HepG2 (cell line): ENCODE data around the gene ELAVL3. TPM values are rescaled to one million over a fixed set of nuclear protein-coding genes. Genes with fewer than 3 reads are reported as not detected.
A peak's percentile ranks its signal among the peaks of the same experiment; 100 is the strongest.

ENCODE experiments used
- CHCHD3 ChIP-seq: sonication (generic); formaldehyde crosslinking; IDR thresholded peaks from 2 replicates; pipeline ENCODE4 v1.8.0; 2022; ENCODE audit warnings: mild to moderate bottlenecking, missing genetic modification reagents, moderate library complexity
- ETV5 ChIP-seq: IDR thresholded peaks from 2 replicates; pipeline ENCODE4 v1.6.1; 2018; ENCODE audit warnings: missing biosample characterization, missing genetic modification reagents, inconsistent platforms, borderline replicate concordance
- KMT2B ChIP-seq: IDR thresholded peaks from 2 replicates; pipeline ENCODE4 v1.6.1; 2016; ENCODE audit warnings: missing genetic modification reagents, missing compliant biosample characterization
- NFE2L1 ChIP-seq: sonication (generic); formaldehyde crosslinking; IDR thresholded peaks from 2 replicates; pipeline ENCODE4 v1.4.0; 2020; ENCODE audit warnings: missing genetic modification reagents, mild to moderate bottlenecking, borderline replicate concordance
- NR1H2 ChIP-seq: sonication (generic); formaldehyde crosslinking; IDR thresholded peaks from 2 replicates; pipeline ENCODE4 v1.8.1; 2022; ENCODE audit warnings: low read depth, missing genetic modification reagents, borderline replicate concordance
- NR3C1 ChIP-seq: sonication (generic); formaldehyde crosslinking; IDR thresholded peaks from 2 replicates; pipeline ENCODE4 v1.4.0; 2020; ENCODE audit warnings: missing genetic modification reagents
- SALL2 ChIP-seq: sonication (generic); formaldehyde crosslinking; IDR thresholded peaks from 2 replicates; pipeline ENCODE4 v1.8.1; 2023; ENCODE audit warnings: mild to moderate bottlenecking, missing genetic modification reagents, inconsistent platforms
- ZKSCAN5 ChIP-seq: sonication (generic); formaldehyde crosslinking; IDR thresholded peaks from 2 replicates; pipeline ENCODE4 v1.5.1; 2020; ENCODE audit warnings: mild to moderate bottlenecking, missing genetic modification reagents
- ZNF790 ChIP-seq: sonication (generic); formaldehyde crosslinking; IDR thresholded peaks from 2 replicates; pipeline ENCODE4 v1.8.0; 2022; ENCODE audit warnings: missing genetic modification reagents, mild to moderate bottlenecking, borderline replicate concordance
- ZNF878 ChIP-seq: sonication (generic); formaldehyde crosslinking; IDR thresholded peaks from 2 replicates; pipeline ENCODE4 v1.8.1; 2023; ENCODE audit warnings: mild to moderate bottlenecking, missing genetic modification reagents, moderate library complexity
- ZSCAN30 ChIP-seq: sonication (generic); formaldehyde crosslinking; IDR thresholded peaks from 2 replicates; pipeline ENCODE4 v1.5.0; 2020; ENCODE audit warnings: mild to moderate bottlenecking, missing genetic modification reagents
- polyA plus RNA-seq, 8 experiments: library from polyadenylated mRNA; depleted of rRNA in 3 of 8; stranded (reverse) in 7 of 8; unstranded in 1 of 8; fragments of >200 nt; fragmentation: Illumina TruSeq in 4 of 8; extraction: Trizol in 4 of 8; gene quantifications; 2 replicates each; pipeline versions ENCODE4 v1.2.1 to v1.2.3, GENCODE V29; 2011 to 2016; ENCODE audit warnings: low read depth in 4 of 8, missing spikeins in 1 of 8, mixed read lengths in 1 of 8; ENCODE audit not compliant: insufficient read depth in 1 of 8
- total RNA-seq, 5 experiments: library from RNA; depleted of rRNA; stranded (reverse); fragments of >200 nt; fragmentation: Illumina TruSeq; extraction: Trizol; gene quantifications; 2 replicates each; pipeline ENCODE4 v1.2.3, GENCODE V29; 2016; ENCODE audit warnings: low read depth in 1 of 5
- TF ChIP-seq, protein P1 (sequence below): sonication (generic); formaldehyde crosslinking; IDR thresholded peaks from 2 replicates; pipeline ENCODE4 v1.4.0; 2020; ENCODE audit warnings: missing genetic modification reagents
- TF ChIP-seq, protein P2 (sequence below): sonication (generic); formaldehyde crosslinking; IDR thresholded peaks from 2 replicates; pipeline ENCODE4 v1.5.0; 2020; ENCODE audit warnings: missing genetic modification reagents, mild to moderate bottlenecking, borderline replicate concordance
- TF ChIP-seq, protein P3 (sequence below): IDR thresholded peaks from 2 replicates; pipeline ENCODE4 v1.6.1; 2016; ENCODE audit warnings: low read depth, missing genetic modification reagents, missing compliant biosample characterization
- TF ChIP-seq, protein P4 (sequence below): sonication (generic); formaldehyde crosslinking; IDR thresholded peaks from 2 replicates; pipeline ENCODE4 v1.4.0; 2020; ENCODE audit warnings: mild to moderate bottlenecking, missing genetic modification reagents, borderline replicate concordance

The ELAVL3 gene
- total and polyA plus RNA-seq, 2 of the 13 experiments (the other 11 are each of a cell fraction or from before 2014, with no cell fraction given) = 0.03 TPM; not detected in 1

DNA sequence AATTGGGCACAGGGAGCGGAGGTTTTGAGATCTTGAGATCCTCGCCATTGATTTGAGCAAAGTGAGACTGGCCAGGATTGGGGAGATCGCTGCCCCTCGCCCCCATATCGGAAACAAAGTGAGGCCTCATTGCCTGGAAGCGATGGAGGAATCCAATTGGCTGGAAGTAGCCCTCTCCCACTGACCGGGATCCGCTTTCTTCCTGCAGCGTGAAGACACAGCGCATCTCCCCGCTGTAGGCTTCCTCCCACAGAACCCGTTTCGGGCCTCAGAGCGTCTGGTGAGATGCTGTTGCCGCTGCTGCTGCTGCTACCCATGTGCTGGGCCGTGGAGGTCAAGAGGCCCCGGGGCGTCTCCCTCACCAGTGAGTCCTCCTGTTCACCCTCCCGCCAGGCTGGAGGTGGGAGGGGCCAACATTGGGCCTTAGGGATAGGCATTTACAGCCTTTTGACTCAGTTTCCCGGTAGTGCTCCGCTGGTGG is 45.0 kb downstream of the ELAVL3 start (continued):
- TF ChIP-seq, protein P1, sequence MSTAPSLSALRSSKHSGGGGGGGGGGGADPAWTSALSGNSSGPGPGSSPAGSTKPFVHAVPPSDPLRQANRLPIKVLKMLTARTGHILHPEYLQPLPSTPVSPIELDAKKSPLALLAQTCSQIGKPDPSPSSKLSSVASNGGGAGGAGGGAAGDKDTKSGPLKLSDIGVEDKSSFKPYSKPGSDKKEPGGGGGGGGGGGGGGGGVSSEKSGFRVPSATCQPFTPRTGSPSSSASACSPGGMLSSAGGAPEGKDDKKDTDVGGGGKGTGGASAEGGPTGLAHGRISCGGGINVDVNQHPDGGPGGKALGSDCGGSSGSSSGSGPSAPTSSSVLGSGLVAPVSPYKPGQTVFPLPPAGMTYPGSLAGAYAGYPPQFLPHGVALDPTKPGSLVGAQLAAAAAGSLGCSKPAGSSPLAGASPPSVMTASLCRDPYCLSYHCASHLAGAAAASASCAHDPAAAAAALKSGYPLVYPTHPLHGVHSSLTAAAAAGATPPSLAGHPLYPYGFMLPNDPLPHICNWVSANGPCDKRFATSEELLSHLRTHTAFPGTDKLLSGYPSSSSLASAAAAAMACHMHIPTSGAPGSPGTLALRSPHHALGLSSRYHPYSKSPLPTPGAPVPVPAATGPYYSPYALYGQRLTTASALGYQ = no peak
- TF ChIP-seq ETV5 (CRISPR knock-in tag) (no peak), NR3C1 (CRISPR knock-in tag) (no peak), ZSCAN30 (CRISPR knock-in tag) (no peak), ZNF790 (no peak), NR1H2 (CRISPR knock-in tag) (0 out of 2 replicates have a peak, but pooled peaks have one; percentile 5), SALL2 (peak; percentile 69; the same call in 1 of the 2 replicates), CHCHD3 (CRISPR knock-in tag) (no peak), ZKSCAN5 (CRISPR knock-in tag) (no peak), KMT2B (no peak), ZNF878 (CRISPR knock-in tag) (no peak), NFE2L1 (CRISPR knock-in tag) (no peak)
- TF ChIP-seq, protein P2, sequence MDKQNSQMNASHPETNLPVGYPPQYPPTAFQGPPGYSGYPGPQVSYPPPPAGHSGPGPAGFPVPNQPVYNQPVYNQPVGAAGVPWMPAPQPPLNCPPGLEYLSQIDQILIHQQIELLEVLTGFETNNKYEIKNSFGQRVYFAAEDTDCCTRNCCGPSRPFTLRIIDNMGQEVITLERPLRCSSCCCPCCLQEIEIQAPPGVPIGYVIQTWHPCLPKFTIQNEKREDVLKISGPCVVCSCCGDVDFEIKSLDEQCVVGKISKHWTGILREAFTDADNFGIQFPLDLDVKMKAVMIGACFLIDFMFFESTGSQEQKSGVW (CRISPR knock-in tag) = no peak
- TF ChIP-seq, protein P3, sequence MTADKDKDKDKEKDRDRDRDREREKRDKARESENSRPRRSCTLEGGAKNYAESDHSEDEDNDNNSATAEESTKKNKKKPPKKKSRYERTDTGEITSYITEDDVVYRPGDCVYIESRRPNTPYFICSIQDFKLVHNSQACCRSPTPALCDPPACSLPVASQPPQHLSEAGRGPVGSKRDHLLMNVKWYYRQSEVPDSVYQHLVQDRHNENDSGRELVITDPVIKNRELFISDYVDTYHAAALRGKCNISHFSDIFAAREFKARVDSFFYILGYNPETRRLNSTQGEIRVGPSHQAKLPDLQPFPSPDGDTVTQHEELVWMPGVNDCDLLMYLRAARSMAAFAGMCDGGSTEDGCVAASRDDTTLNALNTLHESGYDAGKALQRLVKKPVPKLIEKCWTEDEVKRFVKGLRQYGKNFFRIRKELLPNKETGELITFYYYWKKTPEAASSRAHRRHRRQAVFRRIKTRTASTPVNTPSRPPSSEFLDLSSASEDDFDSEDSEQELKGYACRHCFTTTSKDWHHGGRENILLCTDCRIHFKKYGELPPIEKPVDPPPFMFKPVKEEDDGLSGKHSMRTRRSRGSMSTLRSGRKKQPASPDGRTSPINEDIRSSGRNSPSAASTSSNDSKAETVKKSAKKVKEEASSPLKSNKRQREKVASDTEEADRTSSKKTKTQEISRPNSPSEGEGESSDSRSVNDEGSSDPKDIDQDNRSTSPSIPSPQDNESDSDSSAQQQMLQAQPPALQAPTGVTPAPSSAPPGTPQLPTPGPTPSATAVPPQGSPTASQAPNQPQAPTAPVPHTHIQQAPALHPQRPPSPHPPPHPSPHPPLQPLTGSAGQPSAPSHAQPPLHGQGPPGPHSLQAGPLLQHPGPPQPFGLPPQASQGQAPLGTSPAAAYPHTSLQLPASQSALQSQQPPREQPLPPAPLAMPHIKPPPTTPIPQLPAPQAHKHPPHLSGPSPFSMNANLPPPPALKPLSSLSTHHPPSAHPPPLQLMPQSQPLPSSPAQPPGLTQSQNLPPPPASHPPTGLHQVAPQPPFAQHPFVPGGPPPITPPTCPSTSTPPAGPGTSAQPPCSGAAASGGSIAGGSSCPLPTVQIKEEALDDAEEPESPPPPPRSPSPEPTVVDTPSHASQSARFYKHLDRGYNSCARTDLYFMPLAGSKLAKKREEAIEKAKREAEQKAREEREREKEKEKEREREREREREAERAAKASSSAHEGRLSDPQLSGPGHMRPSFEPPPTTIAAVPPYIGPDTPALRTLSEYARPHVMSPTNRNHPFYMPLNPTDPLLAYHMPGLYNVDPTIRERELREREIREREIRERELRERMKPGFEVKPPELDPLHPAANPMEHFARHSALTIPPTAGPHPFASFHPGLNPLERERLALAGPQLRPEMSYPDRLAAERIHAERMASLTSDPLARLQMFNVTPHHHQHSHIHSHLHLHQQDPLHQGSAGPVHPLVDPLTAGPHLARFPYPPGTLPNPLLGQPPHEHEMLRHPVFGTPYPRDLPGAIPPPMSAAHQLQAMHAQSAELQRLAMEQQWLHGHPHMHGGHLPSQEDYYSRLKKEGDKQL (CRISPR knock-in tag) = no peak
- TF ChIP-seq, protein P4, sequence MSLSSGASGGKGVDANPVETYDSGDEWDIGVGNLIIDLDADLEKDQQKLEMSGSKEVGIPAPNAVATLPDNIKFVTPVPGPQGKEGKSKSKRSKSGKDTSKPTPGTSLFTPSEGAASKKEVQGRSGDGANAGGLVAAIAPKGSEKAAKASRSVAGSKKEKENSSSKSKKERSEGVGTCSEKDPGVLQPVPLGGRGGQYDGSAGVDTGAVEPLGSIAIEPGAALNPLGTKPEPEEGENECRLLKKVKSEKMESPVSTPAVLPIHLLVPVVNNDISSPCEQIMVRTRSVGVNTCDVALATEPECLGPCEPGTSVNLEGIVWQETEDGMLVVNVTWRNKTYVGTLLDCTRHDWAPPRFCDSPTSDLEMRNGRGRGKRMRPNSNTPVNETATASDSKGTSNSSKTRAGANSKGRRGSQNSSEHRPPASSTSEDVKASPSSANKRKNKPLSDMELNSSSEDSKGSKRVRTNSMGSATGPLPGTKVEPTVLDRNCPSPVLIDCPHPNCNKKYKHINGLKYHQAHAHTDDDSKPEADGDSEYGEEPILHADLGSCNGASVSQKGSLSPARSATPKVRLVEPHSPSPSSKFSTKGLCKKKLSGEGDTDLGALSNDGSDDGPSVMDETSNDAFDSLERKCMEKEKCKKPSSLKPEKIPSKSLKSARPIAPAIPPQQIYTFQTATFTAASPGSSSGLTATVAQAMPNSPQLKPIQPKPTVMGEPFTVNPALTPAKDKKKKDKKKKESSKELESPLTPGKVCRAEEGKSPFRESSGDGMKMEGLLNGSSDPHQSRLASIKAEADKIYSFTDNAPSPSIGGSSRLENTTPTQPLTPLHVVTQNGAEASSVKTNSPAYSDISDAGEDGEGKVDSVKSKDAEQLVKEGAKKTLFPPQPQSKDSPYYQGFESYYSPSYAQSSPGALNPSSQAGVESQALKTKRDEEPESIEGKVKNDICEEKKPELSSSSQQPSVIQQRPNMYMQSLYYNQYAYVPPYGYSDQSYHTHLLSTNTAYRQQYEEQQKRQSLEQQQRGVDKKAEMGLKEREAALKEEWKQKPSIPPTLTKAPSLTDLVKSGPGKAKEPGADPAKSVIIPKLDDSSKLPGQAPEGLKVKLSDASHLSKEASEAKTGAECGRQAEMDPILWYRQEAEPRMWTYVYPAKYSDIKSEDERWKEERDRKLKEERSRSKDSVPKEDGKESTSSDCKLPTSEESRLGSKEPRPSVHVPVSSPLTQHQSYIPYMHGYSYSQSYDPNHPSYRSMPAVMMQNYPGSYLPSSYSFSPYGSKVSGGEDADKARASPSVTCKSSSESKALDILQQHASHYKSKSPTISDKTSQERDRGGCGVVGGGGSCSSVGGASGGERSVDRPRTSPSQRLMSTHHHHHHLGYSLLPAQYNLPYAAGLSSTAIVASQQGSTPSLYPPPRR (CRISPR knock-in tag) = no peak
